Activated T-cell treated with anti-CD3 and anti-CD28 coated beads for 48 hours (primary cell): ENCODE data around the gene PWWP2A.
"Not testable (repeated sequence)": the region's sequence is repeated elsewhere in the genome, so short reads cannot be mapped to it uniquely, and the experiment has no call there.

Experiments used
- DNase-seq: peaks from one replicate; pipeline ENCODE4 v3.0.0-alpha.2; 2020; ENCODE audit warnings: low read depth

PWWP2A gene

GRCh38 chr5:160071916-160072315 is 47.3 kb downstream of the PWWP2A start:
- no peak for DNase-seq

GRCh38 chr5:160071516-160071915 is 47.7 kb downstream of the PWWP2A start:
- no peak for DNase-seq

- not testable (repeated sequence) for DNase-seq
Measured at GRCh38 chr5:160069120-160069519, 50.1 kb downstream of the PWWP2A start.

- DNase-seq, result no peak
Measured at GRCh38 chr5:160064995-160065614, 54.1 kb downstream of the PWWP2A start.

- no peak for DNase-seq
Measured at GRCh38 chr5:160064417-160064810, 54.8 kb downstream of the PWWP2A start.

GRCh38 chr5:160061770-160062169 is 57.5 kb downstream of the PWWP2A start:
- DNase-seq, result no peak

GRCh38 chr5:160060001-160060400 is 59.2 kb downstream of the PWWP2A start:
- no peak for DNase-seq

GRCh38 chr5:160057256-160057655 is 62.0 kb downstream of the PWWP2A start:
- no peak for DNase-seq

- DNase-seq, result no peak
Measured at GRCh38 chr5:160054831-160055230, 64.4 kb downstream of the PWWP2A start.

- DNase-seq, result no peak
Measured at GRCh38 chr5:160054047-160054446, 65.2 kb downstream of the PWWP2A start.

GRCh38 chr5:160049099-160049498 is 70.2 kb downstream of the PWWP2A start:
- no peak for DNase-seq

- no peak for DNase-seq
Measured at GRCh38 chr5:160048131-160048530, 71.1 kb downstream of the PWWP2A start.

GRCh38 chr5:160047423-160047822 is 71.8 kb downstream of the PWWP2A start:
- no peak for DNase-seq

- DNase-seq, result no peak
Measured at GRCh38 chr5:160044967-160045366, 74.3 kb downstream of the PWWP2A start.

GRCh38 chr5:160044391-160044804 is 74.9 kb downstream of the PWWP2A start:
- no peak for DNase-seq

- no peak for DNase-seq
Measured at GRCh38 chr5:160042671-160043070, 76.6 kb downstream of the PWWP2A start.
